SK-N-SH (cell line): ENCODE data around the gene MCF2L2. TPM values are rescaled to one million over a fixed set of nuclear protein-coding genes. Genes with fewer than 3 reads are reported as not detected.

Experiments
- CTCF ChIA-PET: fragments of 300-600, 350-600 bp; formaldehyde crosslinking; extraction: SDS; loops from one replicate; lab custom pipeline; 2021; lab: Yijun Ruan, JAX
- POLR2A ChIA-PET: fragments of 350-600 bp; sonication (Branson Sonifier 250); formaldehyde crosslinking; extraction: SDS; loops from one replicate; lab custom pipeline; 2020; ENCODE audit warnings: antibody characterized with exemption, inconsistent platforms; lab: Yijun Ruan, JAX
- DNase-seq: peaks from one replicate; pipeline ENCODE4 v3.0.0; 2012
- H2AFZ ChIP-seq: fragments of 200-600 bp; sonication (generic); 2 replicates; pipeline ENCODE4 v1.8.1; 2016; ENCODE audit warnings: antibody characterized with exemption, mild to moderate bottlenecking, low read depth
- H3F3A ChIP-seq: fragments of 200-600 bp; sonication (generic); replicated peaks from 2 replicates; pipeline ENCODE3; 2016; ENCODE audit warnings: antibody characterized with exemption, mild to moderate bottlenecking; ENCODE audit not compliant: insufficient read depth
- H3K27ac ChIP-seq, 2 experiments: fragments of 200-500 bp in 1 of 2; fragments of 200-600 bp in 1 of 2; sonication (Bioruptor generic) in 1 of 2; sonication (generic), shearing (Covaris generic) in 1 of 2; 2 replicates each; pipeline versions ENCODE4 v1.5.1 to v1.6.1; 2014 to 2016; ENCODE audit warnings: low read depth in 2 of 2, inconsistent platforms in 1 of 2, low read length in 1 of 2, mild to moderate bottlenecking in 1 of 2, mixed read lengths in 1 of 2
- H3K27me3 ChIP-seq: fragments of 200-600 bp; sonication (generic), shearing (Covaris generic); 2 replicates; pipeline ENCODE4 v1.6.1; 2016; ENCODE audit warnings: mixed run types; ENCODE audit not compliant: insufficient read depth
- H3K36me3 ChIP-seq, 2 experiments: fragments of 200-500 bp in 1 of 2; fragments of 200-600 bp in 1 of 2; sonication (Bioruptor generic) in 1 of 2; sonication (generic) in 1 of 2; replicated peaks in 1 of 2; 2 replicates each; pipeline versions ENCODE3 to v1.5.1; 2014 to 2016; ENCODE audit warnings: low read length in 1 of 2, mild to moderate bottlenecking in 1 of 2; ENCODE audit not compliant: insufficient read depth in 2 of 2, control insufficient read depth in 1 of 2
- H3K4me1 ChIP-seq, 2 experiments: fragments of 200-500 bp in 1 of 2; fragments of 200-600 bp in 1 of 2; sonication (Bioruptor generic) in 1 of 2; sonication (generic), shearing (Covaris generic) in 1 of 2; 2 replicates each; pipeline versions ENCODE4 v1.5.1 to v1.6.1; 2014 to 2016; ENCODE audit warnings: low read depth in 1 of 2, low read length in 1 of 2, mixed run types in 1 of 2; ENCODE audit not compliant: insufficient read depth in 2 of 2, control insufficient read depth in 1 of 2
- H3K4me2 ChIP-seq: fragments of 200-600 bp; sonication (generic), shearing (Covaris generic); 2 replicates; pipeline ENCODE4 v1.6.1; 2017; ENCODE audit warnings: mixed run types
- H3K4me3 ChIP-seq, 2 experiments: fragments of 200-500 bp in 1 of 2; fragments of 200-600 bp in 1 of 2; sonication (Bioruptor generic) in 1 of 2; sonication (generic), shearing (Covaris generic) in 1 of 2; 2 replicates each; pipeline versions ENCODE4 v1.5.1 to v1.8.1; 2014 to 2016; ENCODE audit warnings: low read depth in 2 of 2, inconsistent platforms in 1 of 2, low read length in 1 of 2, mild to moderate bottlenecking in 1 of 2, mixed read lengths in 1 of 2, moderate library complexity in 1 of 2
- H3K79me2 ChIP-seq: fragments of 200-600 bp; sonication (generic); 2 replicates; pipeline ENCODE4 v1.8.1; 2017; ENCODE audit warnings: mild to moderate bottlenecking; ENCODE audit not compliant: insufficient read depth
- H3K9ac ChIP-seq: fragments of 200-600 bp; sonication (generic); 2 replicates; pipeline ENCODE4 v1.6.1; 2017; ENCODE audit warnings: mixed run types
- H3K9me2 ChIP-seq: fragments of 200-600 bp; sonication (generic); 2 replicates; pipeline ENCODE4 v1.6.1; 2017; ENCODE audit warnings: mixed run types
- H3K9me3 ChIP-seq: fragments of 200-600 bp; sonication (generic); 2 replicates; pipeline ENCODE4 v1.6.1; 2017; ENCODE audit warnings: mixed run types, mild to moderate bottlenecking, moderate library complexity
- H4K20me1 ChIP-seq: fragments of 200-600 bp; sonication (generic); 2 replicates; pipeline ENCODE4 v1.6.1; 2017; ENCODE audit warnings: mild to moderate bottlenecking, mixed run types; ENCODE audit not compliant: insufficient read depth
- CHD2 ChIP-seq: fragments of 150-350 bp; IDR thresholded peaks from 2 replicates; pipeline ENCODE4 v1.6.1; 2018; ENCODE audit warnings: low read length; ENCODE audit not compliant: partially characterized antibody
- EP300 ChIP-seq, 2 experiments: IDR thresholded peaks; 2 replicates each; pipeline versions ENCODE4 v1.4.0 to v1.6.1; 2012; ENCODE audit warnings: borderline replicate concordance in 1 of 2, low read depth in 1 of 2, low read length in 1 of 2
- EZH2phosphoT487 ChIP-seq: fragments of 200-600 bp; sonication (generic); IDR thresholded peaks from 2 replicates; pipeline ENCODE4 v1.6.1; 2017; ENCODE audit warnings: low read depth, mixed run types, mild to moderate bottlenecking, antibody characterized with exemption, moderate library complexity, borderline replicate concordance
- FOSL2 ChIP-seq: IDR thresholded peaks from 2 replicates; pipeline ENCODE4 v1.4.0; 2012; ENCODE audit warnings: low read depth, mild to moderate bottlenecking, moderate library complexity, borderline replicate concordance
- FOXJ3 ChIP-seq: sonication (generic); formaldehyde crosslinking; IDR thresholded peaks from 2 replicates; pipeline ENCODE4 v1.5.1; 2020; ENCODE audit warnings: mild to moderate bottlenecking, missing genetic modification reagents
- FOXM1 ChIP-seq: IDR thresholded peaks from 2 replicates; pipeline ENCODE4 v1.4.0; 2012; ENCODE audit warnings: low read depth, mild to moderate bottlenecking
- GABPA ChIP-seq: IDR thresholded peaks from 2 replicates; pipeline ENCODE4 v1.4.0; 2012; ENCODE audit warnings: low read depth, mild to moderate bottlenecking
- GATA2 ChIP-seq: sonication (generic); formaldehyde crosslinking; IDR thresholded peaks from 2 replicates; pipeline ENCODE4 v1.5.0; 2020; ENCODE audit warnings: mild to moderate bottlenecking, missing genetic modification reagents
- JUND ChIP-seq: IDR thresholded peaks from 2 replicates; pipeline ENCODE4 v1.4.0; 2012
- MAX ChIP-seq: IDR thresholded peaks from 2 replicates; pipeline ENCODE4 v1.4.0; 2012; ENCODE audit warnings: low read depth
- MEF2A ChIP-seq: IDR thresholded peaks from 2 replicates; pipeline ENCODE4 v1.4.0; 2012; ENCODE audit warnings: low read depth, borderline replicate concordance
- MXI1 ChIP-seq: IDR thresholded peaks from 2 replicates; pipeline ENCODE4 v1.6.1; 2012; ENCODE audit warnings: mild to moderate bottlenecking, low read depth, low read length, improper control_type of control experiment
- NFIC ChIP-seq: IDR thresholded peaks from 2 replicates; pipeline ENCODE4 v1.4.0; 2012; ENCODE audit warnings: borderline replicate concordance
- RAD21 ChIP-seq: IDR thresholded peaks from 2 replicates; pipeline ENCODE4 v1.6.1; 2012; ENCODE audit warnings: mild to moderate bottlenecking, low read length
- RCOR1 ChIP-seq: fragments of 150-350 bp; IDR thresholded peaks from 2 replicates; pipeline ENCODE4 v1.6.1; 2017; ENCODE audit warnings: antibody characterized with exemption, low read length
- RFX5 ChIP-seq: IDR thresholded peaks from 2 replicates; pipeline ENCODE4 v1.6.1; 2012; ENCODE audit warnings: mild to moderate bottlenecking, improper control_type of control experiment, low read length
- RXRA ChIP-seq: IDR thresholded peaks from 2 replicates; pipeline ENCODE4 v1.4.0; 2012; ENCODE audit warnings: low read depth, mild to moderate bottlenecking, borderline replicate concordance
- SMC3 ChIP-seq: IDR thresholded peaks from 2 replicates; pipeline ENCODE4 v1.6.1; 2012; ENCODE audit warnings: low read depth, low read length, improper control_type of control experiment
- TAF1 ChIP-seq: IDR thresholded peaks from 2 replicates; pipeline ENCODE4 v1.6.1; 2012; ENCODE audit warnings: low read depth, mild to moderate bottlenecking, low read length, moderate library complexity, borderline replicate concordance
- TCF12 ChIP-seq: IDR thresholded peaks from 2 replicates; pipeline ENCODE4 v1.4.0; 2012
- TEAD4 ChIP-seq: IDR thresholded peaks from 2 replicates; pipeline ENCODE4 v1.4.0; 2012; ENCODE audit warnings: mild to moderate bottlenecking, borderline replicate concordance; ENCODE audit not compliant: insufficient read depth
- USF2 ChIP-seq: fragments of 150-350 bp; IDR thresholded peaks from 2 replicates; pipeline ENCODE4 v1.6.1; 2017; ENCODE audit warnings: antibody characterized with exemption, low read length, low read depth, borderline replicate concordance
- YY1 ChIP-seq: IDR thresholded peaks from 2 replicates; pipeline ENCODE4 v1.4.0; 2012; ENCODE audit warnings: low read depth, mild to moderate bottlenecking
- ZBTB33 ChIP-seq: IDR thresholded peaks from 2 replicates; pipeline ENCODE4 v1.4.0; 2012; ENCODE audit warnings: low read depth, borderline replicate concordance
- WGBS: methylation state at CpG from one replicate; pipeline ENCODE4 v1.1.6; 2017; ENCODE audit warnings: low lambda C conversion rate; 5-methylcytosine and 5-hydroxymethylcytosine counted together
- polyA plus RNA-seq, 3 experiments: library from polyadenylated mRNA; depleted of rRNA; stranded (reverse); fragments of >200 nt; gene quantifications; 2 replicates each; pipeline ENCODE4 v1.2.3, GENCODE V29; 2012

Gene MCF2L2
- polyA plus RNA-seq, 1 of the 3 experiments (the other 2 are of a cell fraction) = 0.56 TPM

GRCh38 chr3:183435661-183436060 lies 7.2 kb upstream of the MCF2L2 start:
- H3K27me3 ChIP-seq = peaks cover 5% of the 10 kb centered on the region; the same call in 1 of the 2 replicates

GRCh38 chr3:183434992-183435391 lies 6.6 kb upstream of the MCF2L2 start:
- Histone ChIP-seq H3K27me3 (peaks cover 5% of the 10 kb centered on the region; the same call in 1 of the 2 replicates), H3K36me3 (no peaks in the 10 kb centered on the region), H3K9ac (no peak overlapping the region), H3K9me3 (no peaks in the 10 kb centered on the region), H2AFZ (no peak overlapping the region), H4K20me1 (no peaks in the 10 kb centered on the region), H3K9me2 (no peaks in the 10 kb centered on the region), H3K27ac (no peak overlapping the region), H3K79me2 (no peaks in the 10 kb centered on the region), H3K4me3 (no peak overlapping the region)
- POLR2A ChIA-PET = no interaction called here
- WGBS = 55% methylated on average over 2 of the region's 2 CpGs
- TF ChIP-seq EZH2phosphoT487 = no peak
- TF ChIP-seq FOSL2 = no peak
- no peak for TF ChIP-seq CHD2
- TF ChIP-seq TEAD4 = no peak
- TF ChIP-seq FOXJ3 (CRISPR knock-in tag) = no peak
- TF ChIP-seq EP300 (IDR thresholded peaks at IDR 0.05; ENCODE audit: borderline replicate concordance in 1 of 2, low read depth in 1 of 2, low read length in 1 of 2) = no peak
- TF ChIP-seq JUND = no peak
- no peak for TF ChIP-seq ZBTB33
- no peak for TF ChIP-seq MXI1
- no peak for TF ChIP-seq TCF12
- TF ChIP-seq RAD21 = no peak
- TF ChIP-seq TAF1 = no peak
- TF ChIP-seq RFX5 = no peak
- no peak for TF ChIP-seq GABPA
- no peak for TF ChIP-seq MAX
- no peak for TF ChIP-seq YY1
- TF ChIP-seq RCOR1 = no peak
- TF ChIP-seq, all 33 proteins: peak for 0
- no peaks in the 10 kb centered on the region; a peak in 1 of 4 replicates for H3K4me1 ChIP-seq
- peaks cover 4% of the 10 kb centered on the region for H3F3A ChIP-seq
- H3K4me2 ChIP-seq = no peak overlapping the region
- DNase-seq = no peak
- CTCF ChIA-PET = no interaction called here

More at GRCh38 chr3:183435661-183436060, 7.2 kb upstream of the MCF2L2 start:
- Histone ChIP-seq H3K36me3 (no peaks in the 10 kb centered on the region), H3K4me1 (no peaks in the 10 kb centered on the region; a peak in 1 of 4 replicates), H3K9me3 (no peaks in the 10 kb centered on the region), H3K9ac (no peak overlapping the region), H3K27ac (no peak overlapping the region), H3F3A (no peaks in the 10 kb centered on the region), H3K9me2 (no peaks in the 10 kb centered on the region), H3K4me2 (no peak overlapping the region), H3K4me3 (no peak overlapping the region), H2AFZ (no peak overlapping the region), H3K79me2 (no peaks in the 10 kb centered on the region), H4K20me1 (no peaks in the 10 kb centered on the region)
- no peak for DNase-seq
- 87% methylated on average over 1 of the region's 1 CpG for WGBS
- CTCF ChIA-PET = no interaction called here
- POLR2A ChIA-PET = no interaction called here
- TF ChIP-seq GATA2 (CRISPR knock-in tag) (no peak), FOXM1 (no peak), TEAD4 (no peak), GABPA (no peak), YY1 (no peak), RXRA (no peak), NFIC (no peak), EP300 (IDR thresholded peaks at IDR 0.05; ENCODE audit: borderline replicate concordance in 1 of 2, low read depth in 1 of 2, low read length in 1 of 2) (no peak), MEF2A (no peak), RFX5 (no peak), USF2 (no peak), SMC3 (no peak), EZH2phosphoT487 (no peak)
